GM13976 (cell line): ENCODE data around the gene L1TD1.

Experiments used
- DNase-seq: peaks from one replicate; pipeline ENCODE4 v3.0.0; 2012; ENCODE audit warnings: low spot score
- in situ Hi-C: fragments of 300-500 bp; cut with MboI; formaldehyde crosslinking; loops from one replicate; pipeline ENCODE4 v1.12.0; 2022; ENCODE audit warnings: low sequenced_read_pairs, mixed read lengths, inconsistent platforms; ENCODE audit not compliant: unreplicated experiment
- TF ChIP-seq, protein P1 (sequence below): IDR thresholded peaks from 2 replicates; pipeline ENCODE4 v1.5.1; 2012; ENCODE audit warnings: borderline replicate concordance, mild to moderate bottlenecking; ENCODE audit not compliant: insufficient read depth; ENCODE audit errors: extremely low read depth, missing control alignments, control extremely low read depth

The L1TD1 gene

DNA sequence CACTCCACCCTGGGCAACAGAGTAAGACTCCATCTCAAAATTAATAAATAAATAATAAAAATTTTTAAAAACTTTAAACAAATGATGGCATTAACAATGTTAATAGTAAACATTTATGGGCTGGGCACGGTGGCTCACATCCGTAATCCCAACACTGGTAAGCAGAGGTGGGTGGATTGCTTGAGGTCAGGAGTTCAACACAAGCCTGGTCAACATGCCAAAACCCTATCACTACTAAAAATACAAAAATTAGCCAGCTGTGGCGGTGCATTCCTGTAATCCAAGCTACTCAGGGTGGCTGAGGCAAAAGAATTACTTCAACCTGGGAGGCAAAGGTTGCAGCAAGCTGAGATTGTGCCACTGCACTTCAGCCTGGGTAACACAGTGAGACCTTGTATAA lies 9.0 kb upstream of the L1TD1 start:
- no peak for DNase-seq
- TF ChIP-seq, protein P1, sequence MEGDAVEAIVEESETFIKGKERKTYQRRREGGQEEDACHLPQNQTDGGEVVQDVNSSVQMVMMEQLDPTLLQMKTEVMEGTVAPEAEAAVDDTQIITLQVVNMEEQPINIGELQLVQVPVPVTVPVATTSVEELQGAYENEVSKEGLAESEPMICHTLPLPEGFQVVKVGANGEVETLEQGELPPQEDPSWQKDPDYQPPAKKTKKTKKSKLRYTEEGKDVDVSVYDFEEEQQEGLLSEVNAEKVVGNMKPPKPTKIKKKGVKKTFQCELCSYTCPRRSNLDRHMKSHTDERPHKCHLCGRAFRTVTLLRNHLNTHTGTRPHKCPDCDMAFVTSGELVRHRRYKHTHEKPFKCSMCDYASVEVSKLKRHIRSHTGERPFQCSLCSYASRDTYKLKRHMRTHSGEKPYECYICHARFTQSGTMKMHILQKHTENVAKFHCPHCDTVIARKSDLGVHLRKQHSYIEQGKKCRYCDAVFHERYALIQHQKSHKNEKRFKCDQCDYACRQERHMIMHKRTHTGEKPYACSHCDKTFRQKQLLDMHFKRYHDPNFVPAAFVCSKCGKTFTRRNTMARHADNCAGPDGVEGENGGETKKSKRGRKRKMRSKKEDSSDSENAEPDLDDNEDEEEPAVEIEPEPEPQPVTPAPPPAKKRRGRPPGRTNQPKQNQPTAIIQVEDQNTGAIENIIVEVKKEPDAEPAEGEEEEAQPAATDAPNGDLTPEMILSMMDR, result no peak
- in situ Hi-C loops, result no loop called here

DNA sequence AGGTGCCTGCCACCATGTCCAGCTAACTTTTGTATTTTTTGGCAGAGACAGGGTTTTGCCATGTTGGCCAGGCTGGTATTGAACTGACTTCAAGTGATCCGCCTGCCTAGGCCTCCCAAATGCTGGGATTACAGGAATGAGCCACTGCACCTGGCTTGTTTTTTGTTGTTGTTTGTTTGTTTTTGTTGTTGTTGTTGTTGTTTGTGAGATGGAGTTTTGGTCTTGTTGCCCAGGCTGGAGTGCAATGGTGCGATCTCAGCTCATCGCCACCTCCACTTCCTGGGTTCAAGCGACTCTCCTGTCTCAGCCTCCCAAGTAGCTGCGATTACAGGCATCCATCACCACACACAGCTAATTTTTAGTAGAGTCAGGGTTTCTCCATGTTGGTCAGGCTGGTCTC lies 7.1 kb upstream of the L1TD1 start:
- TF ChIP-seq, protein P1, result no peak
- no peak for DNase-seq
- in situ Hi-C loops, result no loop called here

DNA sequence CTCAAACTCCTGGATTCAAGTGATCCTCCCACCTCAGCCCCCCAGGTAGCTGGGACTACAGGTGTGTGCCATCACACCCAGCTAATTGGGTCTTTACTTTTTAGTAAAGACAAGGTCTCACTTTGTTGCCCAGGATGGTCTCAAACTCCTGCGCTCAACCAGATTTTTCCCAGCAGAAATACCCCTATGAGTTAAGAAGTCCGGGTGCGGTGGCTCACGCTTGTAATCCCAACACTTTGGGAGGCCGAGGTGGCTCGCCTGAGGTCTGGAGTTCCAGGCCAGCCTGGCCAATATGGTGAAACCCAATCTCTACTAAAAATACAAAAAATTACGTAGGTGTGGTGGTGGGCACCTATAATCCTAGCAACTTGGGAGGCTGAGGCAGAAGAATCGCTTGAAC lies 6.5 kb upstream of the L1TD1 start:
- no peak for DNase-seq
- TF ChIP-seq, protein P1, result no peak
- in situ Hi-C loops, result no loop called here

DNA sequence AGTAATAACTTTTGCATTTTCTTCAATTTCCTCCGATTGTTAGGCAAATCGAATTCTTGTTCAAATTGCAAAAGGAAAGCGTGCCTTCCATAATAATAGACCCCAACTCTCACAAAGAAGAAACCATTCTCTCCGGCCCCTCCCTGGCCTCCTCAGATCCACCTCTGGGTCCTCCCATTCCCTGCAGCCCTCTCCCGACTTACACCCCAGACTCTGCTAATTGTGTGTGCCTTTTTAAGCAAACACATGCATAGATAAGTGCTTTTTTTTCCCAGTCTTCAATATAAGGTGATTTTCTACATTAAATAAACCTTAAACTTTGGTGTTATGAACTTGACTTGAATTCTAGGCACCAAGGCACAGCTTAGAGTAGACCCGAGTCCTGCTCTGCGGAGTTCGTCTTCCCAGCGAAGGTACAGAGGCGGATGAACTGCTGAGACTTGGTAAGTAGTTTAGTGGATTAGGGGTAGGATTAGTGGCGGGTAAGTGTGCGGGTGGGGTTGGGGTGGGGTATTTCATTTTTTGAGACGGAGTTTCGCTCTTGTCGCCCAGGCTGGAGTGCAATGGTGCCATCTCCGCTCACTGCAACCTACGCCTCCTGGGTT lies 1.5 kb downstream of the L1TD1 start:
- TF ChIP-seq, protein P1, result no peak
- DNase-seq, result no peak
- in situ Hi-C loops, result no loop called here

DNA sequence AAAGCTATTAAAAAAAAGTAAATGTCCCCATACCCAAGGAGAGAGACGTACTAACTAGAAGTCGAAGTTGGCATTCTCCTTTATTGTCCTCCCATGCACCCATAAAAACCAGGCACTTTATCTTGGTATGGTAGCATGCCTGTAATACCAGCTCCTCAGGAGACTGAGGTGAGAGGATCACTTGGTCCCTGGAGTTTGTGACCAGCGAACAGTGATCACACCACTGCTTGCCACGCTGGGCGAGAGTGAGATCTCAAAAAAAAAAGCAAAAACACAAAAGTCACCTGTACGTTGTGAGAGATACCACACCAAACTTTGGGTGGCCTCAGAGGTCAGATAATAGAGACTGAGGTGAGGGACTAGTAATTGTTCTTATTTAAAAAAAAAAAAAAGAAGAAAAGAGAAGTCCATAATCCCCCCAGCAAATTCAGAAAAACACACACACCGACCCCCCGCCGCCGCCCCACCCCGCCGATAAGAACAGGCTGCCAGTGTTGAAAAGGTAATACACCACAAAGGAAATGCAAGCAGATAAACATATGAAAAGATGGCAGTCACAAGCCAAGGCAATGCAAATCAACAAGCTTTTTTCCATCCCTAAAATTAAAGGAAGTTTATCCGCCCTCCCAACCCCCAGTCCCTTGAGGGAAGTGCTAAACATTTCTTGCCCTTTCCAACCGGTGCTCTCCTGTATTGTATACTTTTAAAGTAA lies 3.6 kb downstream of the L1TD1 start:
- in situ Hi-C loops, result no loop called here
- TF ChIP-seq, protein P1, result no peak
- no peak for DNase-seq

DNA sequence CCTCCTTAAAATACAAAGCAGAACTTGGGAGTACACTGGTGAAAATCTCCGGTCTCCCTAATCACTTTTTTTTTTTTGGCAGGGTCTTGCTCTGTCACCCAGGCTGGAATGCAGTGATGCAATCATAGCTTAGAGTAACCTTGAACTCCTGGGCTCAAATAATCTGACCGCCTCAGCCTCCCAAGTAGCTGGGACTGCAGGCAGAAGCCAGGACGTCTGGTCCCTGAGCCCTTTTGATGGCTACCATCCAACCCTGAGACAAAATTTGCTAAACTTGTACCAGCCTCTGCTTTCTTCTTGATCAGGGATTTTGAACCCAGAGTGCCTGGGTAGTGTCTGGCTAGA lies 4.1 kb downstream of the L1TD1 start:
- DNase-seq, result no peak
- TF ChIP-seq, protein P1, result no peak
- in situ Hi-C loops, result no loop called here
